Activated CD4-positive, alpha-beta T cell treated with anti-CD3 and anti-CD28 coated beads, Interleukin-2, amount 50 U/mL, for 4 hours (primary cell): ENCODE measurements around the gene CD81.

Source experiments
- DNase-seq, 2 experiments: peaks; one replicate each; pipeline ENCODE4 v3.0.0-alpha.2; 2020

CD81 gene

DNA sequence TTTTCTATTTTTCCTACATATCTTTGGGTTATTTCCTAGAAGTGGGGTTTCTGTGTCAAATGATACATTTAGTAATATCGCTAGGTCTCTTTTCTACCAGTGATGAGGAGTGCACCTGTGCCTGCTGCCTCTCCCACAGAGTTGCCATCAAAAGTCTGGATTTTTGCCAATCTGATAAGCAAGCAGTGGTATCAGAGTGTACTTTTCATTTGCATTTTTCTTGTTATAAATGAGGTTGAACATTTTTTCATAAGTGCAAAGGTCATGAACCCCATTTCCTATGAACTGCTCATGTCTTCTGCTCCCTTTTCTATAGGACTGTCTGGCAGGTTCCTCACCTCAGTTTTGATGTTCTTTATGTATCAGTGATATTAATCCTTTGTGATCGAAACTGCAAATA is 65.5 kb downstream of the CD81 start:
- no peak for DNase-seq

DNA sequence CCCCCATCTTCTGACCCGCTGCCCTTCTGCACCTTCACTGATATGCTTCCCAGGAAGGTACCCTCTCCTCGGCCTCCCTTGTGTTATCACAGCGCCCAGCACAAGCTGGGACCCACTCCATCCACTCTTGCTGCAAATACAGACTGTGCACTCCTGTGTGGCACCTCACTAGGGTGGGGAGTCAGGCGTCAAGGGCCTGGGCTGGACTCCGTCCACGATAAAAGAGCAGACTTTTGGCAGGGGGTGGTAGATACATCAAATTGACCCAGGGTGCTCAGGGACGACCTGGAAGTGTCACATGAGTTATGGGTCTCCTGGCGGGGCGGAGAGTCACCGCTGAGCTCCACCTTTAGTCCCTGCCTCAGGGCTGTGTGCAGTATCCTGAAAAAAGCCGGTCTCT is 66.3 kb downstream of the CD81 start:
- DNase-seq = no peak

DNA sequence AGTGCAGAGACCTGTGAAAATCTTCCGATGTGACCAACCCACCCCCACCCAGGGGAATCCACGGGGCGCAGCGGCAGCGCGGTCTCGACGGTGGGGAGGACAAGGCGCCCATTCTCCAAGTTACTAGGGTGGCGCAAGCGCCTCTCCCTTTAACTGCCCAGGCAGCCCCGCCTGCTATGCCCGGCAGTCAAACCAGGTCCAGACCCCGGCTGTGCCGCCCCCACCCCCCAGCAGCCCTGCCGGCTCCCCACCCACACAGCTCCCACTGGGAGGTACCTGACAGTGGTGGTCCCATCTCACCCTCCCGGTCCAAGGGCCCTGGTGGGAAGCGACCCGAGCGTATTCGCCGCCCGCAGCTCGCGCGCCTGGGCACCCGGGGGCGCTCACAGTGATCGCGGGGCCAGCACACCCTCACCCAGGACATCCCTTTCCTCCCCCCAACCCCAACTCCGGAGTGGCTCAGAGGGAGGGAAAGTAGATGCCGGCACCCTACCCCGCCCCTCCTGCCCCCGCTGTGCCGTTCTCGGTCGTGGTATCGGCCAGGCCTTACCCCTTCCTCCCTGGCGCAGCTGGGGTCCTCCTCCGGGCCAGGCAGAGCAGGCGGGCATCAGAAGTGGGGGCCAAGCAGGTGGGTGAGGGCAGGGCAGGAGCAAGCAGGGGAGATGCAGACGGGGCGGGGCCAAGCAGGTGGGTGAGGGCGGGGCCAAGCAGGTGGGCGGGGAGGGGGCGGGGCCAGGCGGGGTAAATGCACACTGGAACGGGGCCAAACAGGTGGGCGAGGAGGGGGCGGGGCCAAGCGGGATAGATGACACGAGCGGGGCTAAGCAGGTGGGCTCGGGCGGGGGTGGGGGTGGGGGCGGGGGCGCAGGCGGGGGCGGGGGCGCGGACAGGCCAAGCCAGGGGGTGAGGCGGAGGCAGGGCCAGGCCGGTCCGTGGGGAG is 67.0 kb downstream of the CD81 start, which contains the start of gene TRPM5:
Gene TRPM5, minus strand, starts transcription at position 634 of the 940 bp plus-strand sequence. CDS start 21,478 bp downstream, outside the sequence.
- DNase-seq = peak; percentile 85 to 87

DNA sequence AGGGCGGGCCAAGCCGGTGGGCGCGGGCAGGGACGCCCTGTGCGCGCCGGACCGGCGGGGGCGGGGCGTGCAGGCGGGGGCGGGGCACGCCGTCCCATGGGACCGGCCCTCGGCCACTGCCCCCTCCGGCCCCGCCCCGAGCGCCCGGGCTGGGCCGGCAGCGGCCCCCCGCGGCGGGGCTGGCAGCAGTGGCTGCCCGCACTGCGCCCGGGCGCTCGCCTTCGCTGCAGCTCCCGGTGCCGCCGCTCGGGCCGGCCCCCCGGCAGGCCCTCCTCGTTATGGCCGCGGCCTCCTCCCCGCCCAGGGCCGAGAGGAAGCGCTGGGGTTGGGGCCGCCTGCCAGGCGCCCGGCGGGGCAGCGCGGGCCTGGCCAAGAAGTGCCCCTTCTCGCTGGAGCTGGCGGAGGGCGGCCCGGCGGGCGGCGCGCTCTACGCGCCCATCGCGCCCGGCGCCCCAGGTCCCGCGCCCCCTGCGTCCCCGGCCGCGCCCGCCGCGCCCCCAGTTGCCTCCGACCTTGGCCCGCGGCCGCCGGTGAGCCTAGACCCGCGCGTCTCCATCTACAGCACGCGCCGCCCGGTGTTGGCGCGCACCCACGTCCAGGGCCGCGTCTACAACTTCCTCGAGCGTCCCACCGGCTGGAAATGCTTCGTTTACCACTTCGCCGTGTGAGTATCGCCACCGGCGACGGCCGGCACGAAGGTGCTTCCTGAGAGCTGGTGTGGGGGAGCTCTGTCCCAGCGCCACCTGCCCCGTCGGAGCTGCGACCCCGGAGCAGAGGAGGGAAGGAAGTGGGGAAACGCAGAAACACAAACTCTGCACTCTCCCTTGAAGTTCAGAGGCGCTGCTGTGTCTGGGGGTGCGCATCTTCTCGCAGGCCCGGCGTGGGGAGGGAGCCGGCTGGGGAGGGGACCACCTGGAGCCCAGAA is 68.0 kb downstream of the CD81 start, which contains the start of gene KCNQ1:
Gene KCNQ1, plus strand, starts transcription at position 188 of the 925 bp plus-strand sequence. Its CDS starts 91 bp downstream, at position 279.
- DNase-seq = no peak

DNA sequence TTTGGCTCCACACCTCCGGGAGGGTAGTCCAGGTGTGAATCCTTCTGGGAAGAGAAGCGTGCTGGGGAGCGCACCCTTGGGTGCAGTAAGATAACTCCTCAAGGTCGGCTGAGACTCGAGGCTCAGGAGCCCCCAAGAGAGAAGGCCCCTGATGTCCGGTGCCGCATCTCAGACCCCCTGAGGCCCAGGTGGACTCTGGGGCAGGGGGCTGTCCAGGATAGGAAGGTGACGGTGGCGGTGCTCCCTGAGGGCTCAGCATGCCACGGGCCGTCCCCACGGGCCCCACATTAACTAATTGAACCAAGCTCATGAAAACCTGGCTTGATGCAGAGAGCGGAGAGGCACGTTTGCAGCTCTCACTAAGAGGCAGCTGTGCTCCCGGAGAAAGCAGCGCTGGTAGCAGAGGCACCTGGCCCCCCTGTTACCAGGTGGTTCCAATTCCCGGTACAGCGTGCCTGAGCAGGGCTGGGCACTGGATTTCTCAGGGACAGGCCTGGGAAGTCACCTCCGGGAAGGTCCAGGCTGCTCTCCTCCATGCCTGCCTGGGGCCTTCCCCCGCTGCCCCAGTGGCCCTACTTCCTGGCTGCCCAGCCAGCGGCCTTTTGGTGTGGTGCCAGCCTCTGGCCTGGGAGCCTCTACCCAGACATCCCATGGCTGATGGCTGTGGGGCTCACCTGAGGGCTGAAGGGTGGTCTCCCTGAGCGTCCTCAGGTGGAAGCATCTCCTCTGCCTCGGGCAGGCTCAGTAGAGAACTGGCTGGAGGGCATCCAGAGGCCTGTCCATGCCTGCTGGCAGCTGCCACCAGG is 68.8 kb downstream of the CD81 start:
- DNase-seq = no peak

DNA sequence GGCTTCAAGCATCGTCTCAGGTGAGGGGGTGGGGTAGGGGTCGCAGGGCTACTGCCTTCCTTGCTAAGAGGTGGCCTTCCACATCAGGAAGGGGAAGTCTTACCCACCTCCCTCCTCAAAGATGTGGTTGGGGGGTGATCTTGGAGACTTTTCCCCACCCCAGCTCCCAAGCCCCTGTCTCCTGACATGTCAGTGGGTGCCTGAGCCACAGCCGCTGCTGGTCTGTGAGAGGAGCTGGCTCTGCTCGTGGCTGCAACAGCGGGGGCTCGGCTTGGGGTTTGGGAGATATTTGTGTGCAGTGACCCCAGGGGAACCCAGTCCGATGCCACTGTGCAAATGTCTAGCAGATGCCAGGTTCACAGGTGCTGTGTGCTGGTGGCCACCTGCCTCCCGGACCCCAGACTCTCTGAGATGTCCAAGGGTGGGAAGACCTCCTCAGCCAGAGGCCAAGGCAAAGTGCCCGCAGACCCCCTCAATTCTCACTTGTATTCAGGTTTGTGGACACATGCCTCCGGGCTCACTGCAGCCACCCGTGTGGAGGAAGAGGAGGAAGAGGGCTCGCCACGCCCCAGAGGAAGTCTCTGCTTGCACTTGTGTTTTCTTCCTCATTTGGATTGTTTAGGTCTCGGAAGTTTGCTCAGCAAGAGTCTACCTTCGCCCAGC is 69.6 kb downstream of the CD81 start:
- DNase-seq = no peak
